OCI-LY7 (cell line): ENCODE data around the gene HCRTR1. TPM values are rescaled to one million over a fixed set of nuclear protein-coding genes. Genes with fewer than 3 reads are reported as not detected.

Experiments used
- BruUV-seq: library from RNA; stranded (reverse); fragments of 400-500 nt; replicated peaks from 2 replicates; lab custom pipeline; 2021; lab: Mats Ljungman, UMichigan
- CTCF ChIA-PET: fragments of 300-600 bp; sonication (Branson Sonifier 250); formaldehyde crosslinking; loops from one replicate; lab custom pipeline; 2022; ENCODE audit warnings: antibody characterized with exemption; ENCODE audit not compliant: unreplicated experiment; lab: Charles Lee
- POLR2A ChIA-PET: fragments of 300-600 bp; sonication (Branson Sonifier 250); formaldehyde crosslinking; loops from one replicate; lab custom pipeline; 2022; ENCODE audit warnings: antibody characterized with exemption; lab: Charles Lee
- DNase-seq: peaks from one replicate; pipeline ENCODE4 v3.0.0-alpha.2; 2015; ENCODE audit warnings: low spot score
- H2AFZ ChIP-seq: fragments of 200-600 bp; sonication (generic), shearing (Covaris generic); 2 replicates; pipeline ENCODE4 v1.6.1; 2014; ENCODE audit warnings: mild to moderate bottlenecking, antibody characterized with exemption, low read length, moderate library complexity
- H3K27ac ChIP-seq: fragments of 200-600 bp; sonication (generic); 2 replicates; pipeline ENCODE4 v1.5.1; 2014; ENCODE audit warnings: mixed run types, low read depth, mild to moderate bottlenecking, moderate library complexity, low read length, inconsistent platforms; ENCODE audit not compliant: poor library complexity, severe bottlenecking
- H3K36me3 ChIP-seq: fragments of 200-600 bp; sonication (generic); 2 replicates; pipeline ENCODE4 v1.6.1; 2014; ENCODE audit warnings: mild to moderate bottlenecking, antibody characterized with exemption, low read length, moderate library complexity, mixed read lengths; ENCODE audit not compliant: insufficient read depth
- H3K4me1 ChIP-seq: fragments of 200-600 bp; sonication (generic); 2 replicates; pipeline ENCODE4 v1.5.1; 2014; ENCODE audit warnings: mild to moderate bottlenecking, low read length; ENCODE audit not compliant: insufficient read depth, poor library complexity, severe bottlenecking
- H3K4me2 ChIP-seq: fragments of 200-600 bp; sonication (generic); 2 replicates; pipeline ENCODE4 v1.6.1; 2014; ENCODE audit warnings: mild to moderate bottlenecking, low read length
- H3K4me3 ChIP-seq: fragments of 200-600 bp; sonication (generic); 2 replicates; pipeline ENCODE4 v1.5.1; 2014; ENCODE audit warnings: mild to moderate bottlenecking, low read depth, low read length; ENCODE audit not compliant: poor library complexity, severe bottlenecking
- H3K79me2 ChIP-seq: fragments of 200-600 bp; sonication (generic); 2 replicates; pipeline ENCODE4 v1.6.1; 2016; ENCODE audit warnings: low read depth, mild to moderate bottlenecking, low read length, moderate library complexity, mixed read lengths; ENCODE audit not compliant: insufficient read depth
- H3K9me2 ChIP-seq: fragments of 200-600 bp; sonication (generic); 2 replicates; pipeline ENCODE4 v1.6.1; 2016; ENCODE audit warnings: mild to moderate bottlenecking, low read length, mixed read lengths; ENCODE audit not compliant: insufficient read depth
- H3K9me3 ChIP-seq: fragments of 200-600 bp; sonication (generic); 2 replicates; pipeline ENCODE4 v1.6.1; 2014; ENCODE audit warnings: mild to moderate bottlenecking, mixed run types, low read length, mixed read lengths
- H4K20me1 ChIP-seq: fragments of 200-600 bp; sonication (generic); 2 replicates; pipeline ENCODE4 v1.6.1; 2014; ENCODE audit warnings: mild to moderate bottlenecking, antibody characterized with exemption, low read length, moderate library complexity, mixed read lengths; ENCODE audit not compliant: insufficient read depth
- EZH2phosphoT487 ChIP-seq: fragments of 200-600 bp; sonication (generic); IDR thresholded peaks from 2 replicates; pipeline ENCODE4 v1.6.1; 2018; ENCODE audit warnings: low read depth, borderline replicate concordance, mild to moderate bottlenecking, mixed run types, antibody characterized with exemption, low read length, moderate library complexity, mixed read lengths
- intact Hi-C: fragments of 100-400 bp; cut with micrococcal nuclease; formaldehyde crosslinking; loops from one replicate; pipeline ENCODE4 v1.10.0; 2022; ENCODE audit not compliant: unreplicated experiment
- total RNA-seq, 2 experiments: library from RNA; depleted of rRNA in 1 of 2; stranded (reverse); fragments of >200 nt in 1 of 2; shearing (Covaris generic) in 1 of 2; gene quantifications; 2 replicates each; pipeline ENCODE4 v1.2.3, GENCODE V29; 2014 to 2022
- TF ChIP-seq, protein P1 (sequence below): fragments of 200-600 bp; sonication (generic); conservative IDR thresholded peaks from 2 replicates; pipeline ENCODE4 v1.5.1; 2014; ENCODE audit warnings: mild to moderate bottlenecking, antibody characterized with exemption, low read length, moderate library complexity, mixed read lengths

Gene HCRTR1
- total RNA-seq, 2 experiments from 2014 or later, result not detected

DNA sequence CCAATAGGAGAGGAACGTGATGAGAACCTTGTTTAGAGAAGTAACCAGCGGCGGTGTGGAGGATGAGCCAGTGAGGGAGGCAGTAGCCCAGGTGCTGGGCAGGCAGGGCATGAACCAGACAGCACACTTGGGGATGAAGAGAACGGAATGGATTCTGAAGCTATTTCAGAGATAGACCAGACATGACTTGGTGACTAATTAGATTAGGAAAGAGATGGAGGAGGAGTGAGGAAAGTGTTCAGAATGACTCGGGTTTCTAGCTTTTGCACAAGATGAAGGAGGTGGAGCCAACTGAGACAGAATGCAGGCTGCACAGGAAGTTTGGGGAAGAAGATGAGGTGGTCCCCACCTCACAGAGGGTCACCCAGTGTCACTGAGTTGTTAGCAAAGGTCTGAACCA, 22.1 kb downstream of the HCRTR1 start:
- peaks cover 11% of the 10 kb centered on the region; the same call in 1 of the 2 replicates for H3K36me3 ChIP-seq
- no peak overlapping the region for H3K4me2 ChIP-seq
- H3K4me3 ChIP-seq, result no peak overlapping the region
- H4K20me1 ChIP-seq, result peaks cover 7% of the 10 kb centered on the region; the same call in 1 of the 2 replicates
- no peak for DNase-seq
- no TSS peak for BruUV-seq
- intact Hi-C loops, result no loop called here
- TF ChIP-seq EZH2phosphoT487, result no peak
- TF ChIP-seq, protein P1, sequence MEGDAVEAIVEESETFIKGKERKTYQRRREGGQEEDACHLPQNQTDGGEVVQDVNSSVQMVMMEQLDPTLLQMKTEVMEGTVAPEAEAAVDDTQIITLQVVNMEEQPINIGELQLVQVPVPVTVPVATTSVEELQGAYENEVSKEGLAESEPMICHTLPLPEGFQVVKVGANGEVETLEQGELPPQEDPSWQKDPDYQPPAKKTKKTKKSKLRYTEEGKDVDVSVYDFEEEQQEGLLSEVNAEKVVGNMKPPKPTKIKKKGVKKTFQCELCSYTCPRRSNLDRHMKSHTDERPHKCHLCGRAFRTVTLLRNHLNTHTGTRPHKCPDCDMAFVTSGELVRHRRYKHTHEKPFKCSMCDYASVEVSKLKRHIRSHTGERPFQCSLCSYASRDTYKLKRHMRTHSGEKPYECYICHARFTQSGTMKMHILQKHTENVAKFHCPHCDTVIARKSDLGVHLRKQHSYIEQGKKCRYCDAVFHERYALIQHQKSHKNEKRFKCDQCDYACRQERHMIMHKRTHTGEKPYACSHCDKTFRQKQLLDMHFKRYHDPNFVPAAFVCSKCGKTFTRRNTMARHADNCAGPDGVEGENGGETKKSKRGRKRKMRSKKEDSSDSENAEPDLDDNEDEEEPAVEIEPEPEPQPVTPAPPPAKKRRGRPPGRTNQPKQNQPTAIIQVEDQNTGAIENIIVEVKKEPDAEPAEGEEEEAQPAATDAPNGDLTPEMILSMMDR, result no peak
- POLR2A ChIA-PET, result no interaction called here
- CTCF ChIA-PET, result no interaction called here
- H3K27ac ChIP-seq, result no peak overlapping the region
- H3K4me1 ChIP-seq, result peaks cover 9% of the 10 kb centered on the region
- H3K9me3 ChIP-seq, result no peaks in the 10 kb centered on the region
- H2AFZ ChIP-seq, result no peak overlapping the region
- H3K9me2 ChIP-seq, result no peaks in the 10 kb centered on the region
- H3K79me2 ChIP-seq, result peaks cover 20% of the 10 kb centered on the region; the same call in 1 of the 2 replicates

DNA sequence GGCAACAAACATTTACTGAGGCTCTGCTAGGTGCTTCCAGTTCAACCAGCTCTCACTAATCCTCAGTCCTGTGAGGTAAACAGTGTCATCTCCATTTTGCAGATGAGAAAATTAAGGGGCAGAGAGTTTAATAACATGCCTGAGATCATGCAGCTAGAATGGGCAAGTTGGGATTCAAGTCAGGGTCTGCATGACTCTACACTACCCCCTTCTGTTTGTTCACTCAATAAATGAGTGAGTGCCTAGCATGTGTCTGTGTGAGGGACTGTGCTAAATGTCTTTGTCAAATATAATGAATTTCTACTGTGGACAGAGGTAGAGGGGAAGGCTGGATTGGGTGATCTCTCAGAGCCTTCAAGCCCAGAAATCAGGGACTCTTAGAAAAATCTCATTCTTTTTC, 22.7 kb downstream of the HCRTR1 start:
- TF ChIP-seq, protein P1, result 0 out of 2 replicates have a peak, but pooled peaks have one; percentile 21
- TF ChIP-seq EZH2phosphoT487, result no peak
- H3K9me2 ChIP-seq, result no peaks in the 10 kb centered on the region
- ChIA-PET CTCF (no interaction called here), POLR2A (interaction anchor here (0.6 kb wide), 1 partner anchor 574 kb away, joined by 3 read pairs; no protein-coding TSS in a partner anchor)
- H3K4me2 ChIP-seq, result no peak overlapping the region
- no peaks in the 10 kb centered on the region for H3K9me3 ChIP-seq
- no peak for DNase-seq
- H3K27ac ChIP-seq, result no peak overlapping the region
- peaks cover 4% of the 10 kb centered on the region; the same call in 1 of the 2 replicates for H3K36me3 ChIP-seq
- BruUV-seq, result no TSS peak
- peaks cover 9% of the 10 kb centered on the region for H3K4me1 ChIP-seq
- peaks cover 20% of the 10 kb centered on the region; the same call in 1 of the 2 replicates for H3K79me2 ChIP-seq
- no peak overlapping the region for H3K4me3 ChIP-seq
- intact Hi-C loops, result no loop called here
- peaks cover 7% of the 10 kb centered on the region; the same call in 1 of the 2 replicates for H4K20me1 ChIP-seq
- H2AFZ ChIP-seq, result no peak overlapping the region

GRCh38 chr1:31640964-31641363, 23.5 kb downstream of the HCRTR1 start:
- H4K20me1 ChIP-seq, result peaks cover 7% of the 10 kb centered on the region; the same call in 1 of the 2 replicates
- H3K9me2 ChIP-seq, result no peaks in the 10 kb centered on the region
- no peak overlapping the region for H3K4me2 ChIP-seq
- no peaks in the 10 kb centered on the region for H3K9me3 ChIP-seq
- peaks cover 3% of the 10 kb centered on the region; the same call in 1 of the 2 replicates for H3K36me3 ChIP-seq
- H3K4me3 ChIP-seq, result no peak overlapping the region
- TF ChIP-seq EZH2phosphoT487, result no peak
- TF ChIP-seq, protein P1, result no peak
- H2AFZ ChIP-seq, result no peak overlapping the region
- peaks cover 20% of the 10 kb centered on the region; the same call in 1 of the 2 replicates for H3K79me2 ChIP-seq
- H3K4me1 ChIP-seq, result peaks cover 15% of the 10 kb centered on the region
- no peak overlapping the region for H3K27ac ChIP-seq
- POLR2A ChIA-PET, result interaction anchor here (0.7 kb wide), 1 partner anchor 9 kb away, joined by 3 read pairs; no protein-coding TSS in a partner anchor
- BruUV-seq, result no TSS peak
- DNase-seq, result no peak
- intact Hi-C loops, result no loop called here
- CTCF ChIA-PET, result no interaction called here
